ENCODE measurements around the gene DDX59. TPM values are rescaled to one million over a fixed set of nuclear protein-coding genes. Genes with fewer than 3 reads are reported as not detected.

DDX59 gene
- polyA plus RNA-seq, 3 donors, result 14.3 to 18.6 (median 14.9) TPM

DNA sequence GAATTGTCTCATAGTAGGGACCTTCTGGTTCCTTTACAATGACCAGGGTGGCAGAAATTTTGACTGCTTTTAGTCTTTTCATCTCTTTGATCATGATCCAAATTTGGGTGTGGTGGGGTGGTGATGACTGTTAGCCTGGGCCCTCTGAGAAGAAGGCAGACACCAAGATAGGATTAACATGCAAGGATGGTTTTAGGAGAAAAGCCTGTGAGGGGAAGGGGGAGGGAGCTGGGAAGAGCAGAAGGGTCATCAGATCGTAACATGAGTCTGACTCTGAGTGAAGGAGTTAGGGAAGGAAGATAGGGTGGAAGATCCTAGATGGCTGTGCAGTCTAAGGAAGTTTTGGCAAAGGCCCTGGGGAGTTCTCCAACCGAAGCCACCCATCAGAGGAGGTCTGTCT is 40.5 kb upstream of the DDX59 start:
- H3K27me3 Mint-ChIP-seq (ENCODE audit: low read depth in 3 of 3), result peaks cover 0 to 2% (median 0%) of the 10 kb centered on the region in 3 donors
- H3K79me2 ChIP-seq (ENCODE audit: insufficient read depth, low read length), result no peaks in the 10 kb centered on the region
- TF ChIP-seq, protein P1, sequence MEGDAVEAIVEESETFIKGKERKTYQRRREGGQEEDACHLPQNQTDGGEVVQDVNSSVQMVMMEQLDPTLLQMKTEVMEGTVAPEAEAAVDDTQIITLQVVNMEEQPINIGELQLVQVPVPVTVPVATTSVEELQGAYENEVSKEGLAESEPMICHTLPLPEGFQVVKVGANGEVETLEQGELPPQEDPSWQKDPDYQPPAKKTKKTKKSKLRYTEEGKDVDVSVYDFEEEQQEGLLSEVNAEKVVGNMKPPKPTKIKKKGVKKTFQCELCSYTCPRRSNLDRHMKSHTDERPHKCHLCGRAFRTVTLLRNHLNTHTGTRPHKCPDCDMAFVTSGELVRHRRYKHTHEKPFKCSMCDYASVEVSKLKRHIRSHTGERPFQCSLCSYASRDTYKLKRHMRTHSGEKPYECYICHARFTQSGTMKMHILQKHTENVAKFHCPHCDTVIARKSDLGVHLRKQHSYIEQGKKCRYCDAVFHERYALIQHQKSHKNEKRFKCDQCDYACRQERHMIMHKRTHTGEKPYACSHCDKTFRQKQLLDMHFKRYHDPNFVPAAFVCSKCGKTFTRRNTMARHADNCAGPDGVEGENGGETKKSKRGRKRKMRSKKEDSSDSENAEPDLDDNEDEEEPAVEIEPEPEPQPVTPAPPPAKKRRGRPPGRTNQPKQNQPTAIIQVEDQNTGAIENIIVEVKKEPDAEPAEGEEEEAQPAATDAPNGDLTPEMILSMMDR (IDR thresholded peaks at IDR 0.05), result no peak
- H3K4me3 ChIP-seq (replicated peaks in 1 of 3; ENCODE audit: low read depth in 2 of 3, low read length in 3 of 3), result no peak overlapping the region
- no peak overlapping the region for H3K9ac ChIP-seq (ENCODE audit: insufficient read depth, low read length, poor library complexity, severe bottlenecking)
- no peak overlapping the region for H2AFZ ChIP-seq (ENCODE audit: insufficient read depth, low read depth, low read length, poor library complexity, severe bottlenecking)
- no peak overlapping the region for H3K4me2 ChIP-seq (replicated peaks; ENCODE audit: extremely low read depth, low read length, poor library complexity, severe bottlenecking)
- no peaks in the 10 kb centered on the region for H3K4me1 ChIP-seq (ENCODE audit: control insufficient read depth in 1 of 2, insufficient read depth in 2 of 2, low read length in 2 of 2)
- no peak for DNase-seq
- H3K9me3 ChIP-seq (replicated peaks in 1 of 2; ENCODE audit: control insufficient read depth in 1 of 2, insufficient read depth in 1 of 2, low read length in 2 of 2), result no peaks in the 10 kb centered on the region
- H3K27ac ChIP-seq (ENCODE audit: low read depth in 1 of 2, low read length in 2 of 2), result no peak overlapping the region
- H3K9me3 Mint-ChIP-seq, result no peaks in the 10 kb centered on the region
- H3K36me3 Mint-ChIP-seq, result no peaks in the 10 kb centered on the region
- 95% methylated on average over 2 of the region's 2 CpGs for WGBS (ENCODE audit: insufficient coverage)
- H3K36me3 ChIP-seq (replicated peaks in 1 of 2; ENCODE audit: control insufficient read depth in 1 of 2, insufficient read depth in 2 of 2, low read length in 2 of 2), result no peaks in the 10 kb centered on the region
- intact Hi-C loops (cut with micrococcal nuclease), result no loop called here
- H3K27me3 ChIP-seq (ENCODE audit: control insufficient read depth in 2 of 2, insufficient read depth in 2 of 2, low read length in 2 of 2), result no peaks in the 10 kb centered on the region
- no peaks in the 10 kb centered on the region for H4K20me1 ChIP-seq (ENCODE audit: insufficient read depth, low read length)
- no peaks in the 10 kb centered on the region for H3K4me1 Mint-ChIP-seq
- H3K27ac Mint-ChIP-seq, result no peak overlapping the region
- no peak overlapping the region for H3K4me3 Mint-ChIP-seq

DNA sequence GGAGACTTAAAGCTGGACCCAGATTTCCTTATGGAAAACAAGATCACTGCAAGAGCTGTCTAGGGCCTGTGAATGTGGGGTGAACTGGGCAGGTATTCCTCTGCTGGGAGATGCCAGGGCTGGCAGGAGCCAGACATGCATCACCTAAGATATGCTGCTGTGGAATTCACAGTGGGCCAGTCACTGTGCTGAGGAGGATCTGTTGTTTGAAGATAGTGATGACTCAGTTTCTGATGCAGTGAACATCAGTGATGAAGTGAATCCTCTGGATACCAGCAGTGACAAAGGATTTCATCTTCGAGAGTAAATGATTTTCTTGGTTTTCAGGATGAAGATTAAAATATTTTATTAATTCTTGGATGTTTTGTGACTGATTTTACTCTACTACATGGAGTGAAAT is 39.1 kb upstream of the DDX59 start:
- no peaks in the 10 kb centered on the region for H3K79me2 ChIP-seq (ENCODE audit: insufficient read depth, low read length)
- no peaks in the 10 kb centered on the region for H3K27me3 ChIP-seq (ENCODE audit: control insufficient read depth in 2 of 2, insufficient read depth in 2 of 2, low read length in 2 of 2)
- no peaks in the 10 kb centered on the region for H3K36me3 Mint-ChIP-seq
- H3K9ac ChIP-seq (ENCODE audit: insufficient read depth, low read length, poor library complexity, severe bottlenecking), result no peak overlapping the region
- no peak overlapping the region for H3K4me3 ChIP-seq (replicated peaks in 1 of 3; ENCODE audit: low read depth in 2 of 3, low read length in 3 of 3)
- no peaks in the 10 kb centered on the region for H3K4me1 ChIP-seq (ENCODE audit: control insufficient read depth in 1 of 2, insufficient read depth in 2 of 2, low read length in 2 of 2)
- H3K27ac Mint-ChIP-seq, result no peak overlapping the region
- H3K9me3 ChIP-seq (replicated peaks in 1 of 2; ENCODE audit: control insufficient read depth in 1 of 2, insufficient read depth in 1 of 2, low read length in 2 of 2), result no peaks in the 10 kb centered on the region
- no peak overlapping the region for H3K27ac ChIP-seq (ENCODE audit: low read depth in 1 of 2, low read length in 2 of 2)
- H3K4me2 ChIP-seq (replicated peaks; ENCODE audit: extremely low read depth, low read length, poor library complexity, severe bottlenecking), result no peak overlapping the region
- no peak for DNase-seq
- WGBS (ENCODE audit: insufficient coverage), result no CpG with 5 or more reads among the region's 1 CpG
- no peak overlapping the region for H3K4me3 Mint-ChIP-seq
- H3K27me3 Mint-ChIP-seq (ENCODE audit: low read depth in 3 of 3), result peaks cover 0 to 2% (median 0%) of the 10 kb centered on the region in 3 donors
- H3K4me1 Mint-ChIP-seq, result no peaks in the 10 kb centered on the region
- no peaks in the 10 kb centered on the region for H3K36me3 ChIP-seq (replicated peaks in 1 of 2; ENCODE audit: control insufficient read depth in 1 of 2, insufficient read depth in 2 of 2, low read length in 2 of 2)
- no peak overlapping the region for H2AFZ ChIP-seq (ENCODE audit: insufficient read depth, low read depth, low read length, poor library complexity, severe bottlenecking)
- H3K9me3 Mint-ChIP-seq, result no peaks in the 10 kb centered on the region
- TF ChIP-seq, protein P1 (IDR thresholded peaks at IDR 0.05), result no peak
- intact Hi-C loops (cut with micrococcal nuclease), result no loop called here
- H4K20me1 ChIP-seq (ENCODE audit: insufficient read depth, low read length), result no peaks in the 10 kb centered on the region
